Measurements from ENCODE around the gene AP3B1.

GRCh38 chr5:78236046-78236445 is 58.5 kb downstream of the AP3B1 start:
- TF ChIP-seq CTCF (IDR thresholded peaks at IDR 0.05) (no peak), POLR2AphosphoS5 (IDR thresholded peaks at IDR 0.05; ENCODE audit: insufficient read depth in 1 of 2, low read depth in 1 of 2) (no peak), POLR2A (IDR thresholded peaks at IDR 0.05) (no peak)
